ENCODE measurements around the gene RHOBTB1.

The RHOBTB1 gene

GRCh38 chr10:60944058-60944909 is at the start of gene RHOBTB1:
TSS of gene RHOBTB1 (minus strand) at chr10:60944185. CDS start at chr10:60911542, 32,643 bp downstream.
- H3K4me3 ChIP-seq (ENCODE audit: low read depth in 1 of 2, low read length in 2 of 2): peak within 1 kb of the TSS; percentile 88 to 95
- H3K36me3 ChIP-seq (ENCODE audit: insufficient read depth, low read length): no peaks in the 10 kb centered on the region
- H3K27me3 ChIP-seq (ENCODE audit: control insufficient read depth in 1 of 2, insufficient read depth in 2 of 2, low read length in 2 of 2): no peaks in the 10 kb centered on the region
- peak within 1 kb of the TSS; percentile 92 for H3K9ac ChIP-seq (ENCODE audit: low read length)
- no peaks in the 10 kb centered on the region for H3K9me3 ChIP-seq (ENCODE audit: low read length)
- peaks cover 44% of the 10 kb centered on the region for H3K4me1 ChIP-seq (ENCODE audit: insufficient read depth, low read length)
- H3K27ac ChIP-seq (ENCODE audit: low read depth, low read length): peak within 1 kb of the TSS; percentile 91

DNA sequence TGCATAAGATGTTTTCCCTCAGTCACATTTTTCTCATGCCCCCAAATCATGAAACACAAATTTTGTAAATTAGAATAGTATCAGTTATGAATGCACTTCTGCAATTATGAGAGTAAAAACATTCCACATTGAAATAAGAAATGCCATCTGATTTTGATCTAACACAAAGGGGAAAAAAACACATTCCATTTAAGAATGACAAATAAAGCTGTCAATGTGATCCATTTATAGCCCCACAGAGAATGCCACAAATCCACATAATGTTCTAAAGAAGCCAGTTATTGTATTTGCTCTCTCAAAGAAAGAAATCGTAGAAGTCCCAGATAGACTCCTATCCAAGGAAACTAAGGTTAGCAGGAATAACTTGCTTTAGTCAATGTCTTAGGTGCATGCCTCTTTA is 48.7 kb upstream of the RHOBTB1 start:
- Histone ChIP-seq H3K27ac (ENCODE audit: low read depth, low read length) (no peak overlapping the region), H3K36me3 (ENCODE audit: insufficient read depth, low read length) (no peaks in the 10 kb centered on the region), H3K9me3 (ENCODE audit: low read length) (no peaks in the 10 kb centered on the region), H3K4me1 (ENCODE audit: insufficient read depth, low read length) (no peaks in the 10 kb centered on the region), H3K9ac (ENCODE audit: low read length) (no peak overlapping the region), H3K27me3 (ENCODE audit: control insufficient read depth in 1 of 2, insufficient read depth in 2 of 2, low read length in 2 of 2) (no peaks in the 10 kb centered on the region), H3K4me3 (ENCODE audit: low read depth in 1 of 2, low read length in 2 of 2) (no peak overlapping the region)

- Histone ChIP-seq H3K4me1 (ENCODE audit: insufficient read depth, low read length) (no peaks in the 10 kb centered on the region), H3K4me3 (ENCODE audit: low read depth in 1 of 2, low read length in 2 of 2) (no peak overlapping the region), H3K27ac (ENCODE audit: low read depth, low read length) (no peak overlapping the region), H3K9ac (ENCODE audit: low read length) (no peak overlapping the region), H3K27me3 (ENCODE audit: control insufficient read depth in 1 of 2, insufficient read depth in 2 of 2, low read length in 2 of 2) (no peaks in the 10 kb centered on the region), H3K36me3 (ENCODE audit: insufficient read depth, low read length) (no peaks in the 10 kb centered on the region), H3K9me3 (ENCODE audit: low read length) (no peaks in the 10 kb centered on the region)
Measured at GRCh38 chr10:60990663-60991062, 46.7 kb upstream of the RHOBTB1 start.

DNA sequence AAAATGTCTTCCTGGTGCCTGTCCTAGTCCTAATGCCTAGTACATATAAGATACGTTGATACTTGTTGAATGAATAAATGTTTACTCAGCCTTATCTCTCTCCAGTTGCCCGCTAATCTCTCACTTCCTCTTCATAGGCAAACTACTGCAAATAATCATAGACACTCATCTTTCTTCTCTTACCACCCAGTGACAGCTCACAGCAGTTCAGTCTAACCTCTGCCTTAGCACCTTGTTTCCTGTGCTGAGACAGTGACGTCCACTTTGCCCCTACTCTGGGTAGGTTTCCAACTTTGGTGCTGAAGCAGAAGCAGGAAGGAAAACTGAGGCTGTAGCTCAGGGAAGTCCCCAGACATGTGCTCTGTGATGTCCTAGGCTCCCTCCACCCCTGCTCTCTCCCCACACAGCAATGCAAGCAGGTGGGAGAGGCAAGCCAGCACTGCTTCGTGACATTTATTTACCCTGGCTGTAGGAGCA is 45.5 kb upstream of the RHOBTB1 start:
- no peaks in the 10 kb centered on the region for H3K36me3 ChIP-seq (ENCODE audit: insufficient read depth, low read length)
- H3K4me3 ChIP-seq (ENCODE audit: low read depth in 1 of 2, low read length in 2 of 2): no peak overlapping the region
- no peaks in the 10 kb centered on the region for H3K27me3 ChIP-seq (ENCODE audit: control insufficient read depth in 1 of 2, insufficient read depth in 2 of 2, low read length in 2 of 2)
- no peaks in the 10 kb centered on the region for H3K4me1 ChIP-seq (ENCODE audit: insufficient read depth, low read length)
- no peak overlapping the region for H3K9ac ChIP-seq (ENCODE audit: low read length)
- H3K9me3 ChIP-seq (ENCODE audit: low read length): no peaks in the 10 kb centered on the region
- no peak overlapping the region for H3K27ac ChIP-seq (ENCODE audit: low read depth, low read length)

- Histone ChIP-seq H3K36me3 (ENCODE audit: insufficient read depth, low read length) (no peaks in the 10 kb centered on the region), H3K9ac (ENCODE audit: low read length) (no peak overlapping the region), H3K27ac (ENCODE audit: low read depth, low read length) (no peak overlapping the region), H3K4me1 (ENCODE audit: insufficient read depth, low read length) (no peaks in the 10 kb centered on the region), H3K27me3 (ENCODE audit: control insufficient read depth in 1 of 2, insufficient read depth in 2 of 2, low read length in 2 of 2) (no peaks in the 10 kb centered on the region), H3K9me3 (ENCODE audit: low read length) (no peaks in the 10 kb centered on the region), H3K4me3 (ENCODE audit: low read depth in 1 of 2, low read length in 2 of 2) (no peak overlapping the region)
Measured at GRCh38 chr10:60986791-60987190, 42.8 kb upstream of the RHOBTB1 start.

DNA sequence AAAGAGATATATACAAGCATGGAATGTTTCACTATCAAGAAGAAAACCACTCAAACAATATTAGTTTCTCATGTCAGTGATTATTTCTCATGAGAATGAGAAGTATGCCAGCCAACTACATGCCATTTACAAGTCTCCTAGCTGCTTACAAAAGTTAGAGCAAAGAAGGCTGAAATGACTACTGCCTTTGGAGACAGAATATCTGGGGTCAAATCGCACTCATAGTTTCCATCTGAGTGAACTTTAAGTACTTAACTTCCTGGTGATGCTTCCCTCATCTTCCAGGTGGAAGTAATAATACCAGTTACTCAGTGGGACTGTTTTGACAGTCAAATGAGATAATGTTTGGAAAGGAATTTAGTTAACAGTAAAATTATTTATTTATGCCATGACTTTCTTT is 42.0 kb upstream of the RHOBTB1 start:
- H3K9me3 ChIP-seq (ENCODE audit: low read length): no peaks in the 10 kb centered on the region
- no peak overlapping the region for H3K4me3 ChIP-seq (ENCODE audit: low read depth in 1 of 2, low read length in 2 of 2)
- no peaks in the 10 kb centered on the region for H3K36me3 ChIP-seq (ENCODE audit: insufficient read depth, low read length)
- H3K4me1 ChIP-seq (ENCODE audit: insufficient read depth, low read length): no peaks in the 10 kb centered on the region
- H3K27me3 ChIP-seq (ENCODE audit: control insufficient read depth in 1 of 2, insufficient read depth in 2 of 2, low read length in 2 of 2): no peaks in the 10 kb centered on the region
- H3K27ac ChIP-seq (ENCODE audit: low read depth, low read length): no peak overlapping the region
- no peak overlapping the region for H3K9ac ChIP-seq (ENCODE audit: low read length)

DNA sequence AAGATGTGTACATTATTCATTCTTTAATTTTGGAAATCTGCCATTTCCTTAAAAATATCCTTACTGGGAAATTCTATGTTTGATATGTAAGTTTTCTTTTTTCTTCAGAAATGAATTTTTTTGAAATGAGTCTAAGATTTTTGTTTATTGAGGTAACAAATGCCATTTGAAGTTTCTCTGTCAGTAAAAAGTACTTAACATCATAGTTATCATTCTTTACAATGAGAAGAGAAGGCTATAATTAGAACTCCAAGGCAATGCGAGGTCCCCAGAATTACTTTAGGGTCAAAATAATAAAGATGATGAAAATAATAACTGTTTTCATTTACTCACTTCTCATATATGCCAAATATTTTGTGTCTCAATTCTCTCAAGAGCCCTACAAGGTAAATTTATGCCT is 37.0 kb upstream of the RHOBTB1 start:
- Histone ChIP-seq H3K9ac (ENCODE audit: low read length) (no peak overlapping the region), H3K36me3 (ENCODE audit: insufficient read depth, low read length) (no peaks in the 10 kb centered on the region), H3K4me3 (ENCODE audit: low read depth in 1 of 2, low read length in 2 of 2) (no peak overlapping the region), H3K9me3 (ENCODE audit: low read length) (no peaks in the 10 kb centered on the region), H3K27me3 (ENCODE audit: control insufficient read depth in 1 of 2, insufficient read depth in 2 of 2, low read length in 2 of 2) (no peaks in the 10 kb centered on the region), H3K27ac (ENCODE audit: low read depth, low read length) (no peak overlapping the region), H3K4me1 (ENCODE audit: insufficient read depth, low read length) (no peaks in the 10 kb centered on the region)

DNA sequence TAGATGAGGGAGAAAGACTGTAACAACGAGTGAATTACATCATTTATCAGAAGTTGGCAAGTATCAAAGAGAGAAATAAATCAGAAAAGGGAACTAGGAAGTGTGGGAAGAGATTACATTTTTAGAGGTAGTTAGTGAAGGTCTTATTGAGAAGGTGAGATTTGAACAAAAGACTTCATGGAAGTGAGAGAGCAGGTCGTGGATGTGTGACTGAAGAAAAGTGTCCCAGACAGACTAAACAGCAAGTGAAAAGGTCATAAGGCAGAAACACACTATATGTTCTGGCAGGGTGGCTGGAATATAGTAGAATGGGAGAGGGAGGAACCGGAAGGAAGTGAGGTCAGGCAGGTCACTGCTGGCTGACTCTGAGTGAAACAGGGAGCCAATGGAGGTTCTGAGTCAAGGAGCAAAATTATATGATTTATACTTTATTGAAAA is 35.7 kb upstream of the RHOBTB1 start:
- H3K27ac ChIP-seq (ENCODE audit: low read depth, low read length): no peak overlapping the region
- no peaks in the 10 kb centered on the region for H3K4me1 ChIP-seq (ENCODE audit: insufficient read depth, low read length)
- no peak overlapping the region for H3K4me3 ChIP-seq (ENCODE audit: low read depth in 1 of 2, low read length in 2 of 2)
- H3K27me3 ChIP-seq (ENCODE audit: control insufficient read depth in 1 of 2, insufficient read depth in 2 of 2, low read length in 2 of 2): no peaks in the 10 kb centered on the region
- H3K36me3 ChIP-seq (ENCODE audit: insufficient read depth, low read length): no peaks in the 10 kb centered on the region
- H3K9ac ChIP-seq (ENCODE audit: low read length): no peak overlapping the region
- no peaks in the 10 kb centered on the region for H3K9me3 ChIP-seq (ENCODE audit: low read length)

GRCh38 chr10:60978287-60979115 is 34.5 kb upstream of the RHOBTB1 start:
- Histone ChIP-seq H3K27ac (ENCODE audit: low read depth, low read length) (no peak overlapping the region), H3K4me3 (ENCODE audit: low read depth in 1 of 2, low read length in 2 of 2) (no peak overlapping the region), H3K9ac (ENCODE audit: low read length) (no peak overlapping the region), H3K27me3 (ENCODE audit: control insufficient read depth in 1 of 2, insufficient read depth in 2 of 2, low read length in 2 of 2) (no peaks in the 10 kb centered on the region), H3K4me1 (ENCODE audit: insufficient read depth, low read length) (no peaks in the 10 kb centered on the region), H3K9me3 (ENCODE audit: low read length) (no peaks in the 10 kb centered on the region), H3K36me3 (ENCODE audit: insufficient read depth, low read length) (no peaks in the 10 kb centered on the region)

DNA sequence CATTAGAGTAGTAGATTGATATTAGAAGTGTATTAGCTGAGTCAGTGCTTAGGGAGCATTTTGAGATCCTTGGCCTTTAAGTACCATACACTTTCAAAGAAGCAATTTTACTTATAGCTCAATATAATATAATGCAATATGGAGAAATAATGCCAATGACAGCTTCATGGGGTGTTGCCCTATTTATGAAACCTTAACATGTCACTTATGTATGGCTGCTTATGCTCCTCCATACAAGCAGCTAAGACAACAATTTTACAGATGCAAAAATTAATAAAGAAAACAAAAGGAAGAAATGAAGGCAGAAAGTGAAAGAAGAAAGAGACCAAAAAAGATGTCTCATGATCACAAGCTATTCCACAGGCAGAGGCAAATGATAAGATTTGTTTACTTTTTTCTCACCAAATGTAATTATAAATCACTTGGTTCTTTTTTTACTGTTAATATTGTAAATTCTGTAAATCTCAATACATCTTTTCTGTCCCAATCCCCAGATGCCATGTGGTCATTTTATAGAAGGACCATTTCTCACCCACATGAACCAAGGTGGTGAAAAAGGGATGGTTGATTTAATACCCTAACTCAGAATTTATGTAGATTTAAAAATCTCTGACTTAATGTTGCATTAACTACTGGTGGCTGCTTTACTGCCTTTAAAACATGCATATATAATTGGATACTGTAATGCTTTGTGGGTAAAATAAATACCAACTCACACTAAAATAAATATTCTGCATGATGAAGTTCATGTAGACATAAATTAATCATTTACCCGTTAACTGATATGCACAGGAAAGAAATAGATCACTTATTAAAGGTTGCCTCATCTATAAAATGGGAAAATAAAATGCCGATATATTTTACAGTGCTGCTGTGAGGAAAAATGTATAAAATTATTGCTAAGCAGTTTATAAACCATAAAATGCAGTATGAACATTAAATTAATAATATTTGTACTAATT is 33.5 kb upstream of the RHOBTB1 start:
- Histone ChIP-seq H3K4me3 (ENCODE audit: low read depth in 1 of 2, low read length in 2 of 2) (no peak overlapping the region), H3K27ac (ENCODE audit: low read depth, low read length) (no peak overlapping the region), H3K4me1 (ENCODE audit: insufficient read depth, low read length) (no peaks in the 10 kb centered on the region), H3K27me3 (ENCODE audit: control insufficient read depth in 1 of 2, insufficient read depth in 2 of 2, low read length in 2 of 2) (no peaks in the 10 kb centered on the region), H3K36me3 (ENCODE audit: insufficient read depth, low read length) (no peaks in the 10 kb centered on the region), H3K9ac (ENCODE audit: low read length) (no peak overlapping the region), H3K9me3 (ENCODE audit: low read length) (no peaks in the 10 kb centered on the region)

DNA sequence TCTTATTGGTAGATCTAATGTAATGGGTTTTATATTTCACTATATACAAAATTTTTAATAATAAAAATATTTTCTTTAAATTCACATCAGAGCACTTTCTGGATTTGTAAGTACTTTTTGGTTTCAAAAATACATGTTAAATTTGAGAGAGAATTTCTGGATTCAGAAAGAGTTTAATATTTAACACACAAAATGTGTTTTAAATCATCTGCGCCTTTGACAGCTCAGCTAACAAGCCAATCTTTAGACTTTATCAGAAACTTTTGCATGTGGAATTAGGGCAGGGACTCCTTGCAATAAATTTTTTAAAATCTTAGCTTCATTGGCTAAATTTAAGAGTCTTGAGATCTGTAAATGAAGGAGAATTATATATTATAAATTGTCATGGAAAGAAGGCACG is 32.7 kb upstream of the RHOBTB1 start:
- H3K4me3 ChIP-seq (ENCODE audit: low read depth in 1 of 2, low read length in 2 of 2): no peak overlapping the region
- H3K36me3 ChIP-seq (ENCODE audit: insufficient read depth, low read length): no peaks in the 10 kb centered on the region
- H3K4me1 ChIP-seq (ENCODE audit: insufficient read depth, low read length): no peaks in the 10 kb centered on the region
- H3K9me3 ChIP-seq (ENCODE audit: low read length): no peaks in the 10 kb centered on the region
- H3K9ac ChIP-seq (ENCODE audit: low read length): no peak overlapping the region
- no peaks in the 10 kb centered on the region for H3K27me3 ChIP-seq (ENCODE audit: control insufficient read depth in 1 of 2, insufficient read depth in 2 of 2, low read length in 2 of 2)
- no peak overlapping the region for H3K27ac ChIP-seq (ENCODE audit: low read depth, low read length)
